HepG2 (cell line): Measurements from ENCODE around the gene SPG7. TPM values are rescaled to one million over a fixed set of nuclear protein-coding genes. Genes with fewer than 3 reads are reported as not detected.

Source experiments
- ARID3A ChIP-seq: IDR thresholded peaks from 2 replicates; pipeline ENCODE4 v1.6.1; 2012; ENCODE audit warnings: low read depth, low read length, improper control_type of control experiment
- DNMT3B ChIP-seq: conservative IDR thresholded peaks from 2 replicates; pipeline ENCODE4 v1.6.1; 2016; ENCODE audit warnings: missing biosample characterization, control low read depth
- FLYWCH1 ChIP-seq: sonication (generic); formaldehyde crosslinking; IDR thresholded peaks from 2 replicates; pipeline ENCODE4 v1.8.1; 2023; ENCODE audit warnings: mild to moderate bottlenecking, missing genetic modification reagents
- HES4 ChIP-seq: sonication (generic); formaldehyde crosslinking; IDR thresholded peaks from 2 replicates; pipeline ENCODE4 v1.9.0; 2021; ENCODE audit warnings: mild to moderate bottlenecking, missing genetic modification reagents, borderline replicate concordance
- HOXA3 ChIP-seq: sonication (generic); formaldehyde crosslinking; IDR thresholded peaks from 2 replicates; pipeline ENCODE4 v1.5.0; 2020; ENCODE audit warnings: missing genetic modification reagents
- IKZF1 ChIP-seq: fragments of 450-650 bp; IDR thresholded peaks from 2 replicates; pipeline ENCODE4 v1.7.1; 2016
- NBN ChIP-seq: fragments of 450-650 bp; conservative IDR thresholded peaks from 2 replicates; pipeline ENCODE4 v1.6.1; 2017
- PITX1 ChIP-seq: sonication (generic); formaldehyde crosslinking; IDR thresholded peaks from 2 replicates; pipeline ENCODE4 v1.5.1; 2020; ENCODE audit warnings: mild to moderate bottlenecking, missing genetic modification reagents
- PRMT3 ChIP-seq: sonication (generic); formaldehyde crosslinking; IDR thresholded peaks from 2 replicates; pipeline ENCODE4 v1.8.1; 2022; ENCODE audit warnings: low read depth, mild to moderate bottlenecking, moderate library complexity, missing genetic modification reagents, borderline replicate concordance
- RNF2 ChIP-seq: fragments of 450-650 bp; conservative IDR thresholded peaks from 2 replicates; pipeline ENCODE4 v1.6.1; 2016; ENCODE audit warnings: low read depth
- SRSF9 ChIP-seq: fragments of 200-400 bp; formaldehyde crosslinking; IDR thresholded peaks from 2 replicates; pipeline ENCODE4 v1.6.1; 2018; ENCODE audit warnings: borderline replicate concordance, mild to moderate bottlenecking, low read depth, low read length; ENCODE audit not compliant: insufficient read depth, poor library complexity, severe bottlenecking
- STAG1 ChIP-seq: sonication (generic); formaldehyde crosslinking; IDR thresholded peaks from 2 replicates; pipeline ENCODE4 v1.4.0; 2020; ENCODE audit warnings: missing genetic modification reagents
- TBX3 ChIP-seq: fragments of 450-650 bp; IDR thresholded peaks from 2 replicates; pipeline ENCODE4 v1.6.1; 2017; ENCODE audit warnings: antibody characterized with exemption, mild to moderate bottlenecking, inconsistent platforms, borderline replicate concordance
- TSC22D2 ChIP-seq: sonication (generic); formaldehyde crosslinking; IDR thresholded peaks from 2 replicates; pipeline ENCODE4 v1.5.1; 2020; ENCODE audit warnings: missing genetic modification reagents, mild to moderate bottlenecking, borderline replicate concordance
- ZBTB1 ChIP-seq: sonication (generic); formaldehyde crosslinking; IDR thresholded peaks from 2 replicates; pipeline ENCODE4 v1.4.0; 2020; ENCODE audit warnings: missing genetic modification reagents, borderline replicate concordance
- ZNF24 ChIP-seq: fragments of 450-650 bp; IDR thresholded peaks from 2 replicates; pipeline ENCODE4 v1.6.1; 2017; ENCODE audit warnings: antibody characterized with exemption, mild to moderate bottlenecking
- ZNF253 ChIP-seq: sonication (generic); formaldehyde crosslinking; IDR thresholded peaks from 2 replicates; pipeline ENCODE4 v1.8.0; 2022; ENCODE audit warnings: mild to moderate bottlenecking, missing genetic modification reagents, borderline replicate concordance
- ZNF256 ChIP-seq: sonication (generic); formaldehyde crosslinking; conservative IDR thresholded peaks from 2 replicates; pipeline ENCODE4 v1.4.0; 2020; ENCODE audit warnings: missing genetic modification reagents
- ZNF660 ChIP-seq: sonication (generic); formaldehyde crosslinking; IDR thresholded peaks from 2 replicates; pipeline ENCODE4 v1.5.1; 2020; ENCODE audit warnings: mild to moderate bottlenecking, low read depth, missing genetic modification reagents, borderline replicate concordance
- ZNF775 ChIP-seq: sonication (generic); formaldehyde crosslinking; IDR thresholded peaks from 2 replicates; pipeline ENCODE4 v1.4.0; 2020; ENCODE audit warnings: missing genetic modification reagents, mild to moderate bottlenecking, moderate library complexity, borderline replicate concordance
- ZNF782 ChIP-seq: sonication (generic); formaldehyde crosslinking; IDR thresholded peaks from 2 replicates; pipeline ENCODE4 v1.4.0; 2020; ENCODE audit warnings: missing genetic modification reagents, mild to moderate bottlenecking, borderline replicate concordance
- polyA plus RNA-seq, 8 experiments: library from polyadenylated mRNA; depleted of rRNA in 3 of 8; stranded (reverse) in 7 of 8; unstranded in 1 of 8; fragments of >200 nt; fragmentation: Illumina TruSeq in 4 of 8; extraction: Trizol in 4 of 8; gene quantifications; 2 replicates each; pipeline versions ENCODE4 v1.2.1 to v1.2.3, GENCODE V29; 2011 to 2016; ENCODE audit warnings: low read depth in 4 of 8, missing spikeins in 1 of 8, mixed read lengths in 1 of 8; ENCODE audit not compliant: insufficient read depth in 1 of 8
- total RNA-seq, 5 experiments: library from RNA; depleted of rRNA; stranded (reverse); fragments of >200 nt; fragmentation: Illumina TruSeq; extraction: Trizol; gene quantifications; 2 replicates each; pipeline ENCODE4 v1.2.3, GENCODE V29; 2016; ENCODE audit warnings: low read depth in 1 of 5
- TF ChIP-seq, protein P1 (sequence below): sonication (generic); formaldehyde crosslinking; IDR thresholded peaks from 2 replicates; pipeline ENCODE4 v1.9.0; 2022; ENCODE audit warnings: low read depth, missing genetic modification reagents
- TF ChIP-seq, protein P2 (sequence below): sonication (generic); formaldehyde crosslinking; conservative IDR thresholded peaks from 2 replicates; pipeline ENCODE4 v1.4.0; 2020; ENCODE audit warnings: missing genetic modification reagents
- TF ChIP-seq, protein P3 (sequence below): sonication (generic); formaldehyde crosslinking; IDR thresholded peaks from 2 replicates; pipeline ENCODE4 v1.9.0; 2021; ENCODE audit warnings: missing genetic modification reagents, mild to moderate bottlenecking, borderline replicate concordance

Gene SPG7
- total and polyA plus RNA-seq, 2 of the 13 experiments (the other 11 are each of a cell fraction or from before 2014, with no cell fraction given): 66.0 to 136 TPM

- TF ChIP-seq, protein P1, sequence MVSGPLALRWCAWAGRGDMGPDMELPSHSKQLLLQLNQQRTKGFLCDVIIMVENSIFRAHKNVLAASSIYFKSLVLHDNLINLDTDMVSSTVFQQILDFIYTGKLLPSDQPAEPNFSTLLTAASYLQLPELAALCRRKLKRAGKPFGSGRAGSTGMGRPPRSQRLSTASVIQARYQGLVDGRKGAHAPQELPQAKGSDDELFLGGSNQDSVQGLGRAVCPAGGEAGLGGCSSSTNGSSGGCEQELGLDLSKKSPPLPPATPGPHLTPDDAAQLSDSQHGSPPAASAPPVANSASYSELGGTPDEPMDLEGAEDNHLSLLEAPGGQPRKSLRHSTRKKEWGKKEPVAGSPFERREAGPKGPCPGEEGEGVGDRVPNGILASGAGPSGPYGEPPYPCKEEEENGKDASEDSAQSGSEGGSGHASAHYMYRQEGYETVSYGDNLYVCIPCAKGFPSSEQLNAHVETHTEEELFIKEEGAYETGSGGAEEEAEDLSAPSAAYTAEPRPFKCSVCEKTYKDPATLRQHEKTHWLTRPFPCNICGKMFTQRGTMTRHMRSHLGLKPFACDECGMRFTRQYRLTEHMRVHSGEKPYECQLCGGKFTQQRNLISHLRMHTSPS (CRISPR knock-in tag): no peak
- TF ChIP-seq PITX1 (CRISPR knock-in tag) (no peak), ZNF775 (CRISPR knock-in tag) (no peak), HOXA3 (CRISPR knock-in tag) (no peak), SRSF9 (no peak), PRMT3 (CRISPR knock-in tag) (no peak), IKZF1 (no peak), DNMT3B (no peak), ARID3A (no peak), FLYWCH1 (CRISPR knock-in tag) (no peak), STAG1 (CRISPR knock-in tag) (no peak), HES4 (CRISPR knock-in tag) (no peak), TSC22D2 (CRISPR knock-in tag) (no peak), ZNF24 (no peak), NBN (no peak), RNF2 (no peak), ZNF253 (no peak), ZNF782 (no peak), ZNF660 (no peak), TBX3 (no peak), ZNF256 (CRISPR knock-in tag) (no peak), ZBTB1 (no peak)
- TF ChIP-seq, protein P2, sequence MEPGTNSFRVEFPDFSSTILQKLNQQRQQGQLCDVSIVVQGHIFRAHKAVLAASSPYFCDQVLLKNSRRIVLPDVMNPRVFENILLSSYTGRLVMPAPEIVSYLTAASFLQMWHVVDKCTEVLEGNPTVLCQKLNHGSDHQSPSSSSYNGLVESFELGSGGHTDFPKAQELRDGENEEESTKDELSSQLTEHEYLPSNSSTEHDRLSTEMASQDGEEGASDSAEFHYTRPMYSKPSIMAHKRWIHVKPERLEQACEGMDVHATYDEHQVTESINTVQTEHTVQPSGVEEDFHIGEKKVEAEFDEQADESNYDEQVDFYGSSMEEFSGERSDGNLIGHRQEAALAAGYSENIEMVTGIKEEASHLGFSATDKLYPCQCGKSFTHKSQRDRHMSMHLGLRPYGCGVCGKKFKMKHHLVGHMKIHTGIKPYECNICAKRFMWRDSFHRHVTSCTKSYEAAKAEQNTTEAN (CRISPR knock-in tag): no peak
- TF ChIP-seq, protein P3, sequence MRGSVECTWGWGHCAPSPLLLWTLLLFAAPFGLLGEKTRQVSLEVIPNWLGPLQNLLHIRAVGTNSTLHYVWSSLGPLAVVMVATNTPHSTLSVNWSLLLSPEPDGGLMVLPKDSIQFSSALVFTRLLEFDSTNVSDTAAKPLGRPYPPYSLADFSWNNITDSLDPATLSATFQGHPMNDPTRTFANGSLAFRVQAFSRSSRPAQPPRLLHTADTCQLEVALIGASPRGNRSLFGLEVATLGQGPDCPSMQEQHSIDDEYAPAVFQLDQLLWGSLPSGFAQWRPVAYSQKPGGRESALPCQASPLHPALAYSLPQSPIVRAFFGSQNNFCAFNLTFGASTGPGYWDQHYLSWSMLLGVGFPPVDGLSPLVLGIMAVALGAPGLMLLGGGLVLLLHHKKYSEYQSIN (CRISPR knock-in tag): no peak
These were observed 29.5 kb upstream of the SPG7 start (continued) for GRCh38 chr16:89478576-89479221.
